ENCODE results near the gene STIL. TPM values are rescaled to one million over a fixed set of nuclear protein-coding genes. Genes with fewer than 3 reads are reported as not detected.

Gene STIL
- total and polyA plus RNA-seq, 2 of the 13 experiments (the other 11 are each of a cell fraction or from before 2014, with no cell fraction given), result 13.7 to 18.6 TPM

GRCh38 chr1:47340227-47340626 is 26.3 kb upstream of the STIL start:
- CTCF ChIA-PET (ENCODE audit: low intra/inter-chr PET ratio, low total read pairs), result no interaction called here
- FAIRE-seq (no peak), DNase-seq (ENCODE audit: low spot score) (no peak), ATAC-seq (no peak)
- Histone ChIP-seq H3K27me3 (ENCODE audit: control insufficient read depth in 1 of 2, insufficient read depth in 2 of 2, low read length in 2 of 2) (no peaks in the 10 kb centered on the region), H3K27ac (ENCODE audit: extremely low read length, insufficient read depth, low read length) (no peak overlapping the region), H4K20me1 (ENCODE audit: insufficient read depth, low read length) (peaks cover 3% of the 10 kb centered on the region; the same call in 1 of the 2 replicates), H3K4me1 (ENCODE audit: insufficient read depth, low read length) (peaks cover 30% of the 10 kb centered on the region), H3K36me3 (replicated peaks in 1 of 2; ENCODE audit: control insufficient read depth in 1 of 2, insufficient read depth in 2 of 2, low read length in 2 of 2) (peaks cover 0 to 14% of the 10 kb centered on the region in 2 experiments; a peak in 3 of 5 replicates), H3K9me3 (ENCODE audit: low read length) (no peaks in the 10 kb centered on the region), H3K4me3 (replicated peaks in 1 of 3; ENCODE audit: insufficient read depth in 1 of 3, low read depth in 2 of 3, low read length in 3 of 3) (no peak overlapping the region), H3K4me2 (ENCODE audit: low read depth, low read length) (no peak overlapping the region), H2AFZ (ENCODE audit: low read length) (no peak overlapping the region), H3K9ac (ENCODE audit: insufficient read depth, low read depth, low read length) (no peak overlapping the region), H3K79me2 (ENCODE audit: insufficient read depth, low read length) (peaks cover 55% of the 10 kb centered on the region)
- 91% methylated on average over 4 of the region's 4 CpGs for WGBS (ENCODE audit: low lambda C conversion rate)
- intact Hi-C loops (cut with micrococcal nuclease; ENCODE audit: unreplicated experiment), result no loop called here
- BruUV-seq (replicated peaks), result no TSS peak
- POLR2A ChIA-PET, result interaction anchor here (0.9 kb wide), 1 partner anchor 9 kb away, joined by 3 read pairs; no protein-coding TSS in a partner anchor
- TF ChIP-seq NRL (CRISPR knock-in tag; IDR thresholded peaks at IDR 0.05; ENCODE audit: borderline replicate concordance) (no peak), JDP2 (CRISPR knock-in tag; IDR thresholded peaks at IDR 0.05; ENCODE audit: borderline replicate concordance) (no peak), FOXC1 (CRISPR knock-in tag; IDR thresholded peaks at IDR 0.05; ENCODE audit: borderline replicate concordance) (no peak), ZNF674 (CRISPR knock-in tag; IDR thresholded peaks at IDR 0.05; ENCODE audit: low read depth) (no peak), HNRNPL (IDR thresholded peaks at IDR 0.05; ENCODE audit: low read depth, low read length) (no peak), ONECUT2 (CRISPR knock-in tag; IDR thresholded peaks at IDR 0.05) (no peak), PPARG (CRISPR knock-in tag; conservative IDR thresholded peaks at IDR 0.05) (no peak), HMGA1 (CRISPR knock-in tag; conservative IDR thresholded peaks at IDR 0.05) (no peak), BHLHE40 (IDR thresholded peaks at IDR 0.05; ENCODE audit: low read length) (no peak), KAT2B (IDR thresholded peaks at IDR 0.05; ENCODE audit: borderline replicate concordance, low read depth, low read length) (no peak), ARID2 (CRISPR knock-in tag; IDR thresholded peaks at IDR 0.05; ENCODE audit: borderline replicate concordance) (no peak), MTERF4 (CRISPR knock-in tag; IDR thresholded peaks at IDR 0.05) (no peak), ZNF501 (CRISPR knock-in tag; IDR thresholded peaks at IDR 0.05) (no peak), CEBPB (IDR thresholded peaks at IDR 0.05; ENCODE audit: borderline replicate concordance, low read depth, low read length) (no peak), ZNF556 (CRISPR knock-in tag; IDR thresholded peaks at IDR 0.05; ENCODE audit: borderline replicate concordance) (no peak), ATF2 (CRISPR knock-in tag; IDR thresholded peaks at IDR 0.05) (no peak), EEA1 (CRISPR knock-in tag; IDR thresholded peaks at IDR 0.05; ENCODE audit: borderline replicate concordance) (no peak), ZBTB42 (CRISPR knock-in tag; IDR thresholded peaks at IDR 0.05) (no peak), EHMT2 (IDR thresholded peaks at IDR 0.05; ENCODE audit: borderline replicate concordance, low read depth, low read length) (no peak), PITX1 (CRISPR knock-in tag; IDR thresholded peaks at IDR 0.05) (no peak)
- in situ Hi-C loops (cut with HindIII; ENCODE audit: extremely low pct_ligation_motif_present, low pct_unique_long_range_greater_than_20kb), result no loop called here

All from HepG2 (cell line).